ENCODE measurements around the gene UQCRC2.

- TF ChIP-seq POLR2A (IDR thresholded peaks at IDR 0.05; ENCODE audit: low read depth, low read length) (no peak), PAX5 (IDR thresholded peaks at IDR 0.05; ENCODE audit: insufficient read depth, low read length, severe bottlenecking) (no peak), POLR2AphosphoS5 (IDR thresholded peaks at IDR 0.05; ENCODE audit: low read depth, low read length) (no peak), TAF1 (IDR thresholded peaks at IDR 0.05; ENCODE audit: low read depth, low read length) (no peak), SPI1 (IDR thresholded peaks at IDR 0.05; ENCODE audit: low read depth, low read length) (no peak), POU2F2 (IDR thresholded peaks at IDR 0.05; ENCODE audit: low read depth, low read length) (no peak)
Observed at GRCh38 chr16:21987498-21987897, 34.3 kb downstream of the UQCRC2 start.
